ENCODE results near the gene OR51E2.

- TF ChIP-seq CTCF (IDR thresholded peaks at IDR 0.05) = no peak
- TF ChIP-seq ZBTB43 (CRISPR knock-in tag; IDR thresholded peaks at IDR 0.05) = no peak
- no peak for TF ChIP-seq TEAD4 (CRISPR knock-in tag; IDR thresholded peaks at IDR 0.05)
- no peak for TF ChIP-seq ZNF423 (CRISPR knock-in tag; IDR thresholded peaks at IDR 0.05)
- TF ChIP-seq E2F4 (CRISPR knock-in tag; IDR thresholded peaks at IDR 0.05; ENCODE audit: borderline replicate concordance, low read depth) = no peak
- no peak for TF ChIP-seq MAX (CRISPR knock-in tag; IDR thresholded peaks at IDR 0.05)
- no peak for TF ChIP-seq ZMAT4 (CRISPR knock-in tag; IDR thresholded peaks at IDR 0.05)
- TF ChIP-seq CREB1 (CRISPR knock-in tag; IDR thresholded peaks at IDR 0.05) = no peak
Observed at GRCh38 chr11:4682623-4683419, 14.8 kb downstream of the OR51E2 start.

Measured in WTC11 (cell line).